GM19193 (cell line): ENCODE data around the gene NOX3.

Experiments
- POLR2A ChIP-seq: IDR thresholded peaks from 4 replicates; pipeline ENCODE4 v1.6.1; 2011; ENCODE audit not compliant: insufficient read depth, insufficient read length; ENCODE audit errors: extremely low read depth

NOX3 gene

GRCh38 chr6:155444120-155444917 is 11.3 kb downstream of the NOX3 start:
- no peak for TF ChIP-seq POLR2A

- TF ChIP-seq POLR2A: no peak
Observed at GRCh38 chr6:155443168-155443567, 12.5 kb downstream of the NOX3 start.

GRCh38 chr6:155442562-155442961 is 13.1 kb downstream of the NOX3 start:
- no peak for TF ChIP-seq POLR2A

GRCh38 chr6:155441112-155441465 is 14.6 kb downstream of the NOX3 start:
- no peak for TF ChIP-seq POLR2A

- TF ChIP-seq POLR2A: no peak
Observed at GRCh38 chr6:155440398-155441111, 15.1 kb downstream of the NOX3 start.

- no peak for TF ChIP-seq POLR2A
Observed at GRCh38 chr6:155439376-155439775, 16.3 kb downstream of the NOX3 start.

- no peak for TF ChIP-seq POLR2A
Observed at GRCh38 chr6:155436981-155437749, 18.5 kb downstream of the NOX3 start.

GRCh38 chr6:155434829-155435423 is 20.7 kb downstream of the NOX3 start:
- no peak for TF ChIP-seq POLR2A

- no peak for TF ChIP-seq POLR2A
Observed at GRCh38 chr6:155434096-155434495, 21.5 kb downstream of the NOX3 start.

- no peak for TF ChIP-seq POLR2A
Observed at GRCh38 chr6:155432293-155432692, 23.3 kb downstream of the NOX3 start.

- no peak for TF ChIP-seq POLR2A
Observed at GRCh38 chr6:155429321-155429893, 26.2 kb downstream of the NOX3 start.

- TF ChIP-seq POLR2A: no peak
Observed at GRCh38 chr6:155426408-155426945, 29.2 kb downstream of the NOX3 start.

- TF ChIP-seq POLR2A: no peak
Observed at GRCh38 chr6:155424181-155424580, 31.5 kb downstream of the NOX3 start.

- TF ChIP-seq POLR2A: no peak
Observed at GRCh38 chr6:155422635-155423034, 33.0 kb downstream of the NOX3 start.
